SK-N-SH treated with all-trans-retinoic acid at 6 μM for 48 hours (cell line): ENCODE results near the gene LSM4.

Experiments
- ATAC-seq: fragments of 200-7000 bp; cut with Tn5 transposase; 3 replicates; pipeline ENCODE4 v1.9.1; 2020; ENCODE audit warnings: mild to moderate bottlenecking, moderate library complexity
- BACH2 ChIP-seq: fragments of 250-450 bp; sonication (Bioruptor Pico); IDR thresholded peaks from 2 replicates; pipeline ENCODE4 v1.9.0; 2021; ENCODE audit warnings: mild to moderate bottlenecking, borderline replicate concordance
- CSDC2 ChIP-seq: fragments of 250-450 bp; sonication (Bioruptor Pico); IDR thresholded peaks from 2 replicates; pipeline ENCODE4 v1.5.0; 2020; ENCODE audit warnings: mild to moderate bottlenecking, moderate library complexity
- CSRNP3 ChIP-seq: fragments of 250-450 bp; sonication (Bioruptor Pico); IDR thresholded peaks from 2 replicates; pipeline ENCODE4 v1.5.1; 2021; ENCODE audit warnings: mild to moderate bottlenecking, moderate library complexity
- PATZ1 ChIP-seq: fragments of 250-450 bp; sonication (Bioruptor Pico); IDR thresholded peaks from 2 replicates; pipeline ENCODE4 v1.8.0; 2020; ENCODE audit warnings: mild to moderate bottlenecking, moderate library complexity, borderline replicate concordance
- PPARA ChIP-seq: fragments of 250-450 bp; sonication (Bioruptor Pico); IDR thresholded peaks from 2 replicates; pipeline ENCODE4 v1.5.0; 2020; ENCODE audit warnings: mild to moderate bottlenecking, borderline replicate concordance
- SNAI2 ChIP-seq: fragments of 250-450 bp; sonication (Bioruptor Pico); IDR thresholded peaks from 2 replicates; pipeline ENCODE4 v1.5.0; 2020; ENCODE audit warnings: mild to moderate bottlenecking, moderate library complexity
- TCF4 ChIP-seq: fragments of 250-450 bp; sonication (Bioruptor Pico); IDR thresholded peaks from 2 replicates; pipeline ENCODE4 v1.8.0; 2021; ENCODE audit warnings: mild to moderate bottlenecking, moderate library complexity, borderline replicate concordance
- TSHZ2 ChIP-seq: fragments of 250-450 bp; sonication (Bioruptor Pico); IDR thresholded peaks from 2 replicates; pipeline ENCODE4 v1.5.0; 2020; ENCODE audit warnings: mild to moderate bottlenecking, moderate library complexity
- ZC3H10 ChIP-seq: fragments of 250-450 bp; sonication (Bioruptor Pico); IDR thresholded peaks from 2 replicates; pipeline ENCODE4 v1.5.1; 2021; ENCODE audit warnings: mild to moderate bottlenecking, moderate library complexity
- ZFP3 ChIP-seq: fragments of 250-450 bp; sonication (Bioruptor Pico); IDR thresholded peaks from 2 replicates; pipeline ENCODE4 v1.5.0; 2020; ENCODE audit warnings: mild to moderate bottlenecking, moderate library complexity
- ZFP30 ChIP-seq: fragments of 450-650 bp; formaldehyde crosslinking; IDR thresholded peaks from 2 replicates; pipeline ENCODE4 v1.5.0; 2022; ENCODE audit warnings: mild to moderate bottlenecking, moderate library complexity
- ZNF565 ChIP-seq: fragments of 450-650 bp; formaldehyde crosslinking; conservative IDR thresholded peaks from 2 replicates; pipeline ENCODE4 v1.5.0; 2020; ENCODE audit warnings: low read depth, mild to moderate bottlenecking, moderate library complexity
- ZNF8 ChIP-seq: fragments of 450-650 bp; formaldehyde crosslinking; IDR thresholded peaks from 2 replicates; pipeline ENCODE4 v1.5.0; 2020; ENCODE audit warnings: mild to moderate bottlenecking, moderate library complexity

LSM4 gene

GRCh38 chr19:18281082-18282020, 41.5 kb downstream of the LSM4 start, which contains the start of gene JUND:
JUND (minus strand) TSS chr19:18281622; CDS start chr19:18281484, 138 bp downstream.
- TF ChIP-seq ZNF8 (CRISPR knock-in tag): no peak
- TF ChIP-seq TSHZ2 (CRISPR knock-in tag): peak; percentile 43; the same call in 1 of the 2 replicates
- TF ChIP-seq ZC3H10 (CRISPR knock-in tag): peak; percentile 16; the same call in 1 of the 2 replicates
- TF ChIP-seq, all 23 proteins: peak for 2
- ATAC-seq: peak; percentile 56

DNA sequence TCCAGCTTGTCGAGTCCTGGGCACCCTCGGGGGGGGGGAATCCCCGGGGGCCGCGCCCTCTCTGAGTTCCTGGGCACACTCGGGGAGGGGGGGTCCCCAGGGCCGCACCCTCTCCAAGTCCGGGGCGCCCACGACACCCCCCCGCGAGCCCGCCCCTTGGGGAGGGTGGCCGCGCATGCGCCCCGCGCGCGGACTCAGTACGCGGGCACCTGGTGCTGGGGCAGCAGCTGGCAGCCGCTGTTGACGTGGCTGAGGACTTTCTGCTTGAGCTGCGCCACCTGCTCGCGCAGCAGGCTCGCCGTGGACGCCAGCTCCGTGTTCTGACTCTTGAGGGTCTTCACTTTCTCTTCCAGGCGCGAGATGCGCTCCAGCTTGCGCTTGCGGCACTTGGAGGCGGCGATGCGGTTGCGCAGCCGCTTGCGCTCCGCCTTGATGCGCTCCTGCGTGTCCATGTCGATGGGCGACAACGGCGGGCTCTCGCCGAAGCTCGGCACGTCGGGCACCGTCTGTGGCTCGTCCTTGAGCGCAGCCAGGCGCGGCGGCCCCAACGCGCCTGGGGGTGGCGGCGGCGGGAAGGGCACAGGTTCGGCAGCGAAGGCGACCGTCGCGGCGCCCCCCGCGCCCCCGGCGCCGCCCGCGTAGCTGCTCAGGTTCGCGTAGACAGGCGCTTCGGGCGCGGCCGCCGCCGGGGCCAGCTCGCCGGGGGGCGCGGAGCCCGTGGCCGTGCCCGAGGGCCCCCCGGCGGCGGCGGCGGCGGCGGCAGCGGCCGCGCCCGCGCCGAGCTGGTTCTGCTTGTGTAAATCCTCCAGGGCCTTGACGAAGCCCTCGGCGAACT, 42.4 kb downstream of the LSM4 start:
- TF ChIP-seq PPARA (CRISPR knock-in tag) (no peak), PATZ1 (peak; percentile 60; the same call in 1 of the 2 replicates), CSRNP3 (CRISPR knock-in tag) (no peak), ZFP30 (CRISPR knock-in tag) (no peak), TCF4 (no peak), CSDC2 (CRISPR knock-in tag) (no peak), ZNF565 (no peak), SNAI2 (CRISPR knock-in tag) (no peak)
- peak; percentile 11 for ATAC-seq

DNA sequence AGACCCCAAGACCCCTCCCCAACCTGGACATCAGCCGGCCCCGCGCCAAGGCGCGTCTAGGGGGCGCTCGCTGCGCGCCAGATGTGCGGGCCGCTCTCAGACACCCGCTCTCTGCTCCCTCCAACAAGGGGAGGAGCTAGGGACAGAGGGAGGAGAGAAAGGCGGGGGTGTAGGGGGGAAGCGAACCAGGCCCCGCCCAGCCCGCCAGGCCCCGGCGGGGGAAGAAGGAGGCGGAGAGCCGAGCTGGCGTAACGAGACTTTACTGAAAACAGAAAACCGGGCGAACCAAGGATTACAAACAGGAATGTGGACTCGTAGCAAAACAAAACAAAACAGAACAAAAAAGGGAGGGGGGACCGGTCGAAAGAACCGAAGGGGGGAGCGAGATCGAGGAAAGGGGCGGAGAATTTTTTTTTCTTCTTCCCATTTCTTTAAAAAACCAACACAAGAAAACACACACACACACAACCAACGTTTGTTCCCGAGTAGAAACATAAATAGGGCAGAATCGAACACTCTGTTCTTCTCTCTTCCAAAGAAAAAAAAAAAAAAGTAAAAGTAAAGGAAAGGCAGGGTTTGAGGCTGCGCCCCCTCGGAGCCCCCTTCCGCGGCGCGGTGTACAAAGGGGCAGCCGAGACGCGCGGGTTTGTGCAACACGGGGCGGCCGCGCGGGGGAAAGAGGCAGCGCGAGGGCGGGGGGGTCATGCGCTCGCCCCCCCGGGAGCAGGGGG, 43.2 kb downstream of the LSM4 start:
- ATAC-seq: peak; percentile 61
- TF ChIP-seq TCF4 (peak; percentile 63; the same call in 1 of the 2 replicates), ZFP3 (CRISPR knock-in tag) (no peak), TSHZ2 (CRISPR knock-in tag) (no peak), ZNF8 (CRISPR knock-in tag) (0 out of 2 replicates have a peak, but pooled peaks have one; percentile 32), BACH2 (CRISPR knock-in tag) (no peak), CSRNP3 (CRISPR knock-in tag) (no peak), ZFP30 (CRISPR knock-in tag) (no peak), CSDC2 (CRISPR knock-in tag) (0 out of 2 replicates have a peak, but pooled peaks have one; percentile 23), ZC3H10 (CRISPR knock-in tag) (no peak)
